HG03175 (cell line): ENCODE measurements around the gene POLD4.

Experiments used
- ATAC-seq: cut with Tn5 transposase; IDR thresholded peaks from one replicate; pipeline ENCODE4 v1.9.1; 2021; ENCODE audit warnings: mild to moderate bottlenecking, moderate library complexity; ENCODE audit not compliant: unreplicated experiment

Gene POLD4

GRCh38 chr11:67389477-67389876 is 36.1 kb upstream of the POLD4 start:
- no peak for ATAC-seq

GRCh38 chr11:67387518-67387917 is 34.2 kb upstream of the POLD4 start:
- ATAC-seq, result no peak

- ATAC-seq, result no peak
These were observed 33.7 kb upstream of the POLD4 start for GRCh38 chr11:67387069-67387468.

- ATAC-seq, result no peak
These were observed 31.6 kb upstream of the POLD4 start for GRCh38 chr11:67384851-67385366.

- ATAC-seq, result no peak
These were observed 29.2 kb upstream of the POLD4 start for GRCh38 chr11:67382276-67383136.

GRCh38 chr11:67381244-67381972 is 28.1 kb upstream of the POLD4 start:
- ATAC-seq, result no peak

GRCh38 chr11:67379061-67380058 is 26.0 kb upstream of the POLD4 start:
- no peak for ATAC-seq

- ATAC-seq, result no peak
These were observed 25.2 kb upstream of the POLD4 start for GRCh38 chr11:67378544-67378943.

- ATAC-seq, result no peak
These were observed 23.8 kb upstream of the POLD4 start for GRCh38 chr11:67376873-67377808.

GRCh38 chr11:67376063-67376820 is 22.9 kb upstream of the POLD4 start:
- no peak for ATAC-seq

- no peak for ATAC-seq
These were observed 22.1 kb upstream of the POLD4 start for GRCh38 chr11:67375320-67376055.

GRCh38 chr11:67374571-67375281 is 21.4 kb upstream of the POLD4 start:
- ATAC-seq, result no peak

GRCh38 chr11:67373648-67374570 is 20.6 kb upstream of the POLD4 start:
- no peak for ATAC-seq

- ATAC-seq, result no peak
These were observed 19.8 kb upstream of the POLD4 start, which contains the start of gene CLCF1 for GRCh38 chr11:67372993-67373647. Gene CLCF1, minus strand, starts transcription at chr11:67373598. Its CDS starts 59 bp downstream, at chr11:67373539.

- ATAC-seq, result no peak
These were observed 19.1 kb upstream of the POLD4 start for GRCh38 chr11:67372321-67372992.
